ENCODE data around the gene ZNF479. TPM values are rescaled to one million over a fixed set of nuclear protein-coding genes. Genes with fewer than 3 reads are reported as not detected.
"Not testable (repeated sequence)": the region's sequence is repeated elsewhere in the genome, so short reads cannot be mapped to it uniquely, and the experiment has no call there.

Gene ZNF479
- total RNA-seq (not detected), polyA plus RNA-seq (ENCODE audit: insufficient read depth in 1 of 8, insufficient read length in 8 of 8, low replicate concordance in 1 of 8) (not detected)
- long read RNA-seq, donor 1 = 0 reads
- long read RNA-seq, donor 2 = 0 reads
- long read RNA-seq, donor 3 = 0 reads
- long read RNA-seq, donor 4 = 0 reads
- long read RNA-seq, donor 5 = 0 reads
- long read RNA-seq, donor 6 = 0 reads
- long read RNA-seq, donor 7 = 0 reads
- long read RNA-seq, donor 8 = 0 reads
- long read RNA-seq, donor 9 = 0 reads
- long read RNA-seq, donor 10 = 0 reads
- long read RNA-seq, donor 11 = 0 reads

GRCh38 chr7:57132336-57132735 lies at the start of gene ZNF479:
Gene ZNF479, minus strand, starts transcription at chr7:57132436. Its CDS starts 112 bp downstream, at chr7:57132324.
- DNase-seq = not testable (repeated sequence)

GRCh38 chr7:57182031-57182430 lies 49.8 kb upstream of the ZNF479 start:
- 58% methylated on average over 4 of the region's 4 CpGs for WGBS (ENCODE audit: insufficient coverage)
- H3K9me3 ChIP-seq (replicated peaks; ENCODE audit: control insufficient read depth, low read depth, low read length) = peaks cover 43% of the 10 kb centered on the region
- no peak overlapping the region for H3K27ac ChIP-seq (ENCODE audit: low read length)
- no peaks in the 10 kb centered on the region for H3K27me3 ChIP-seq (ENCODE audit: control insufficient read depth, insufficient read depth, low read length)
- H3K4me1 ChIP-seq (ENCODE audit: control insufficient read depth, insufficient read depth, low read length) = no peaks in the 10 kb centered on the region
- no peak for DNase-seq
- no peaks in the 10 kb centered on the region for H3K36me3 ChIP-seq (ENCODE audit: control insufficient read depth, insufficient read depth, low read length)
- no peak overlapping the region for H3K4me3 ChIP-seq (ENCODE audit: low read length)

More at GRCh38 chr7:57132336-57132735, at the start of gene ZNF479:
- H3K27ac ChIP-seq (ENCODE audit: low read length); H3K4me1 ChIP-seq (ENCODE audit: control insufficient read depth, insufficient read depth, low read length); H3K4me3 ChIP-seq (ENCODE audit: low read length); H3K36me3 ChIP-seq (ENCODE audit: control insufficient read depth, insufficient read depth, low read length); H3K27me3 ChIP-seq (ENCODE audit: control insufficient read depth, insufficient read depth, low read length): not testable (repeated sequence)
- 78% methylated on average over 4 of the region's 6 CpGs for WGBS (ENCODE audit: insufficient coverage)
- peaks cover 10% of the 10 kb centered on the region for H3K9me3 ChIP-seq (replicated peaks; ENCODE audit: control insufficient read depth, low read depth, low read length)

DNA sequence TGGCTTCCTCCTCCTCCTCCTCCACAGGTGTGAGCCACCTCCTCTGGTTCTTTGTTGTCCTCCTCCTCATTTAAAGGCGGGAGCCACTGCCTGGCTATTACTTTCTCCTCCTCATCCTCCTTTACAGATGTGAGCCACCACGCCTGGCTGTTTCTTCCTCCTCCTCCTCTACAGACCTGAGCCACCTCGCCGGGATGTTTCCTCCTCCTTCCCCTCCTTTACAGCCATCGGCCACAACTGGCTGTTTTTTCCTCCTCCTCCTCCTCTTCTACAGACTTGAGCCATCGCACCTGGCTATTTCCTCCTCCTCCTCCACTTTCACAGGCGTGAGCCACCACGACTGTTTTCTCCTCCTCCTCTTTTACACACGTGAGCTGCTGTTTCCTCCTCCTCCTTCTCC lies 49.0 kb upstream of the ZNF479 start:
- Histone ChIP-seq H3K36me3 (ENCODE audit: control insufficient read depth, insufficient read depth, low read length) (no peaks in the 10 kb centered on the region), H3K27ac (ENCODE audit: low read length) (no peak overlapping the region), H3K9me3 (replicated peaks; ENCODE audit: control insufficient read depth, low read depth, low read length) (peaks cover 47% of the 10 kb centered on the region), H3K4me3 (ENCODE audit: low read length) (no peak overlapping the region), H3K4me1 (ENCODE audit: control insufficient read depth, insufficient read depth, low read length) (no peaks in the 10 kb centered on the region), H3K27me3 (ENCODE audit: control insufficient read depth, insufficient read depth, low read length) (no peaks in the 10 kb centered on the region)
- WGBS (ENCODE audit: insufficient coverage) = 84% methylated on average over 9 of the region's 9 CpGs
- DNase-seq = no peak

- peaks cover 55% of the 10 kb centered on the region for H3K9me3 ChIP-seq (replicated peaks; ENCODE audit: control insufficient read depth, low read depth, low read length)
These were observed 47.7 kb upstream of the ZNF479 start for GRCh38 chr7:57179776-57180415.

DNA sequence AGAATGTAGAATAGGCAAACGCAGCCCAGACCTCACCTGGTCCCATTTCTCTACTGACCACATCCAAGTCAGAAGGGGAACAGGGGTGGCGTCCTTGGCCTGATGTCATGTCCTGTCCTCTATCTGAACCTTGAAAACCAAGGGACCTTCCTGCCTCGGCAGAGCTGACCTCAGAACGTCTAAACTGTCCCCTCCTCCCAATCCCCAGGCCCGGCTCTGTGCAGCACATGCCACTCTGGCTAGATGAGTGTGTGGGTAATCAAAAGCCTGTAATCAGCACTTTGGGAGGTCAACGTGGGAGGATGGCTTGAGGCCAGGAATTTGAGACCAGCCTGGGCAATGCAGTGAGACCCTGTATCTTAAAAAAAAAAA lies 46.5 kb upstream of the ZNF479 start:
- WGBS (ENCODE audit: insufficient coverage) = 47% methylated on average over 2 of the region's 6 CpGs
- H3K36me3 ChIP-seq (ENCODE audit: control insufficient read depth, insufficient read depth, low read length) = no peaks in the 10 kb centered on the region
- H3K27me3 ChIP-seq (ENCODE audit: control insufficient read depth, insufficient read depth, low read length) = no peaks in the 10 kb centered on the region
- no peak overlapping the region for H3K4me3 ChIP-seq (ENCODE audit: low read length)
- DNase-seq = no peak
- no peaks in the 10 kb centered on the region for H3K4me1 ChIP-seq (ENCODE audit: control insufficient read depth, insufficient read depth, low read length)
- peaks cover 55% of the 10 kb centered on the region for H3K9me3 ChIP-seq (replicated peaks; ENCODE audit: control insufficient read depth, low read depth, low read length)
- H3K27ac ChIP-seq (ENCODE audit: low read length) = no peak overlapping the region

More at GRCh38 chr7:57179776-57180415, 47.7 kb upstream of the ZNF479 start:
- no peaks in the 10 kb centered on the region for H3K36me3 ChIP-seq (ENCODE audit: control insufficient read depth, insufficient read depth, low read length)
- no peaks in the 10 kb centered on the region for H3K27me3 ChIP-seq (ENCODE audit: control insufficient read depth, insufficient read depth, low read length)
- H3K4me3 ChIP-seq (ENCODE audit: low read length) = no peak overlapping the region
- no peaks in the 10 kb centered on the region for H3K4me1 ChIP-seq (ENCODE audit: control insufficient read depth, insufficient read depth, low read length)
- WGBS (ENCODE audit: insufficient coverage) = 90% methylated on average over 26 of the region's 30 CpGs
- no peak for DNase-seq
- no peak overlapping the region for H3K27ac ChIP-seq (ENCODE audit: low read length)

DNA sequence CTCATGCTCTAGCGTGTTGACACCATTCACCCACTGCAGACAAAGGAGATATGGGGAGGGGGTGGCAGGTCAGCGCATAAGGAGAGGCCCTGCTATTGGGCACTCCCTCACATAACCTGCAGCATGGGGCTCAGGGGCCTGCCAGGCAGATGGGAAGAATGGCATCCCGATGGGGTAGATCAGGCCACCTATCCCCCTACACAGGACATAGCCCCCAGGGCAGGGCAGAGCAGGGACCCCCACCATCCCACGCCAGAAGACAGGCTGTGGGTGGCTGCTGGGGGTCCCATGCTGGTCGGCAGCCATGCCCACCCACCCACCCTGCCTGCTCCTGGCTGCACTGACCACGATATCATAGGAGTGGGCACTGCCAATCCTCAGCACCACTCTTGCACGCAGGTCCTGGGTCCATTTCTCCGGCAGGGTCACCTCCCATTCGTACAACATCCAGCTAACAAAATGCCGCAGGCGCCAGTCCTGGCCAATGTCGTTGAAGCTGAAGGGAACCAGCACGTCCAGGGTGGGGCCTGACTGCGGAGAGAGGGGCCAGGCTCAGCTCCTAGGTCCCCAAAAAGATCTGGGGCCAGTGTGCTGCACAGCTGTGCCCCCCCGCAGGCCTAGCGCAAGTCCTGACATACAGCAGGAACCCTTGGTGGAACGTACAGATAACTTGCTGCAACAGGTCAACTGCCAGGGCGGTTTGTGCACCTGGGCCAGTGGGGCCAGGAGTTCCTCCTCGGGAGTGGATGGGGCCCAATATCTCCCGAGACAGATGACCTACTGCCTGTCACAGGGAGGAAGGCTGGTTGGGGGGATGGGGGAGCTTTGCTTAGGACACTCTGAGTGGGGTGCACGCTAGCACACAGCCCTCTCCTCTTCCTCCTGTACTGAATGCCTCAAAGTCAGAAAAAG lies 45.9 kb upstream of the ZNF479 start:
- Histone ChIP-seq H3K4me3 (ENCODE audit: low read length) (no peak overlapping the region), H3K36me3 (ENCODE audit: control insufficient read depth, insufficient read depth, low read length) (no peaks in the 10 kb centered on the region), H3K4me1 (ENCODE audit: control insufficient read depth, insufficient read depth, low read length) (no peaks in the 10 kb centered on the region), H3K9me3 (replicated peaks; ENCODE audit: control insufficient read depth, low read depth, low read length) (peaks cover 56% of the 10 kb centered on the region), H3K27ac (ENCODE audit: low read length) (no peak overlapping the region), H3K27me3 (ENCODE audit: control insufficient read depth, insufficient read depth, low read length) (no peaks in the 10 kb centered on the region)
- WGBS (ENCODE audit: insufficient coverage) = 80% methylated on average over 15 of the region's 21 CpGs
- no peak for DNase-seq

DNA sequence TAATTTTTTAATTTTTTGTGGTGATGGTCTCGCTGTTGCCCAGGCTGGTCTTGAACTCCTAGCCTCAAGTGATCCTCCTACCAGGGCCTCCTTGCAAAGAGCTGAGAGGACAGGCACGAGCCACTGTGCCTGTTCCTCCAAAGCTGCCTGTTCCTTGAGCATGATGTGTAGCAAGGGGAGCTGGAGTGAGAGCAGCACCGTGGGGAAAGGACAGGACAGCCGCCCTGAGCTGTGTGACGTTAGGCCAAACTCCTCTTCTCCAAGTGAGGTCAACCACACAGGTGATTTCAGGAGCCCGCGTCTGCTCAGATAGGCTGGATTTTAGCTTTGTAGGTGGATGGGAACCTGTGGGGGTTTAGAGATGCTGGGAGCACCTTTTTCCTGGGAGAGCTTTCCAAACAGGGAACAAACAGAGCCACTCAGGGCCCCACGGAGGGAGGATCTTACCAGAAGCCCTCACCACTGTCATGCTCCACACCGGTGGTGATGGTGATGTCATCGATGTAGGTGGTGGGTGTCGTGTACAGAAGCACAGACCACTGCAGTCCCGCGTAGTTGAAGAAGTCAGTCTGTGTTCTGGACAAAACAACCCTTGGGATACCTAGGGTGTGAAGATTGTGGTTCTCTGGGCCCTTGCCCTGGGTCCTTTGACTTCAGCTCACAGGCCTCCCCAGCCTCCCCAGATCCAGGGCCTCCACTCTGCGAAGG lies 44.8 kb upstream of the ZNF479 start:
- no peak for DNase-seq
- Histone ChIP-seq H3K36me3 (ENCODE audit: control insufficient read depth, insufficient read depth, low read length) (no peaks in the 10 kb centered on the region), H3K9me3 (replicated peaks; ENCODE audit: control insufficient read depth, low read depth, low read length) (peaks cover 46% of the 10 kb centered on the region), H3K4me1 (ENCODE audit: control insufficient read depth, insufficient read depth, low read length) (no peaks in the 10 kb centered on the region), H3K27ac (ENCODE audit: low read length) (no peak overlapping the region), H3K27me3 (ENCODE audit: control insufficient read depth, insufficient read depth, low read length) (no peaks in the 10 kb centered on the region), H3K4me3 (ENCODE audit: low read length) (no peak overlapping the region)
- 60% methylated on average over 2 of the region's 14 CpGs for WGBS (ENCODE audit: insufficient coverage)

DNA sequence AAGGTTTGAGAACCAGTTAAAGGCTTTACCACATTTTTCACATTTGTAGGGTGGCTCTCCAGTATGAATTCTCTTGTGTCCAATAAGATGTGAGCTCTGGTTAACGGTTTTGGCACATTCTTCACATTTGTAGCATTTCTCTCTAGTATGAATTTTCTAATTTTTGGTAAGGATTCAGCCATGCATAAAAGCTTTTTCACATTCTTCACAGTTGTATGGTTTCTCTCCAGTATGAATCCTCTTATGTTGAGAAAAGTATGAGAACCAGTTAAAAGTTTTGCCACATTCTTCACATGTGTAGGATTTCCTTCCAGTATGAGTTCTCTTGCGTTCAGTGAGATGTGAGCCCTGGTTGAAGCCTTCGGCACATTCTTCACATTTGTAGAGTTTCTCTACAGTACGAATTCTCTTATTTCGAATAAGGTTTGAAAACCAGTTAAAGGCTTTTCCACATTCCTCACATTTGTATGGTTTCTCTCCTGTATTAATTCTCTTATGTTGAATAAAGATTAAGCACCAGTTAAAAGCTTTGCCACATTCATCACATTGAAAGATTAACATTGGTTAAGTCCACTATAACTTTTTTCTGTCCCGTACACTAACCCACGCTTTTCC lies 33.2 kb upstream of the ZNF479 start:
- H3K4me3 ChIP-seq (ENCODE audit: low read length) = no peak overlapping the region

GRCh38 chr7:57120123-57120784 lies 12.0 kb downstream of the ZNF479 start:
- not testable (repeated sequence) for H3K4me1 ChIP-seq (ENCODE audit: control insufficient read depth, insufficient read depth, low read length); DNase-seq; H3K4me3 ChIP-seq (ENCODE audit: low read length); H3K36me3 ChIP-seq (ENCODE audit: control insufficient read depth, insufficient read depth, low read length); H3K27ac ChIP-seq (ENCODE audit: low read length); H3K27me3 ChIP-seq (ENCODE audit: control insufficient read depth, insufficient read depth, low read length); H3K9me3 ChIP-seq (replicated peaks; ENCODE audit: control insufficient read depth, low read depth, low read length)
- no CpG with 5 or more reads among the region's 5 CpGs for WGBS (ENCODE audit: insufficient coverage)

More for the DNA sequence above, 33.2 kb upstream of the ZNF479 start:
- no peak overlapping the region for H3K27ac ChIP-seq (ENCODE audit: low read length)
- H3K36me3 ChIP-seq (ENCODE audit: control insufficient read depth, insufficient read depth, low read length) = no peaks in the 10 kb centered on the region
- H3K9me3 ChIP-seq (replicated peaks; ENCODE audit: control insufficient read depth, low read depth, low read length) = peaks cover 25% of the 10 kb centered on the region
- no peak for DNase-seq
- 60% methylated on average over 1 of the region's 7 CpGs for WGBS (ENCODE audit: insufficient coverage)
- no peaks in the 10 kb centered on the region for H3K27me3 ChIP-seq (ENCODE audit: control insufficient read depth, insufficient read depth, low read length)
- H3K4me1 ChIP-seq (ENCODE audit: control insufficient read depth, insufficient read depth, low read length) = no peaks in the 10 kb centered on the region

Measured in muscle of leg (tissue), 16 donors.